Neuron (in vitro differentiated cells): ENCODE data around the gene SPOCK2.

Experiments used
- H2AFZ ChIP-seq: one replicate; pipeline ENCODE4 v1.6.1; 2013; ENCODE audit warnings: low read depth, mild to moderate bottlenecking, inconsistent platforms, low read length, moderate library complexity
- H3K27me3 ChIP-seq: one replicate; pipeline ENCODE4 v1.6.1; 2013; ENCODE audit warnings: low read length; ENCODE audit not compliant: insufficient read depth
- H3K36me3 ChIP-seq: one replicate; pipeline ENCODE4 v1.6.1; 2013; ENCODE audit warnings: low read length; ENCODE audit not compliant: insufficient read depth
- H3K4me1 ChIP-seq: one replicate; pipeline ENCODE4 v1.6.1; 2013; ENCODE audit warnings: low read length; ENCODE audit not compliant: insufficient read depth
- H3K4me3 ChIP-seq: 2 replicates; pipeline ENCODE4 v1.5.1; 2013; ENCODE audit warnings: mild to moderate bottlenecking, low read length, moderate library complexity
- H3K9me3 ChIP-seq: one replicate; pipeline ENCODE4 v1.6.1; 2013; ENCODE audit warnings: low read length

The SPOCK2 gene

DNA sequence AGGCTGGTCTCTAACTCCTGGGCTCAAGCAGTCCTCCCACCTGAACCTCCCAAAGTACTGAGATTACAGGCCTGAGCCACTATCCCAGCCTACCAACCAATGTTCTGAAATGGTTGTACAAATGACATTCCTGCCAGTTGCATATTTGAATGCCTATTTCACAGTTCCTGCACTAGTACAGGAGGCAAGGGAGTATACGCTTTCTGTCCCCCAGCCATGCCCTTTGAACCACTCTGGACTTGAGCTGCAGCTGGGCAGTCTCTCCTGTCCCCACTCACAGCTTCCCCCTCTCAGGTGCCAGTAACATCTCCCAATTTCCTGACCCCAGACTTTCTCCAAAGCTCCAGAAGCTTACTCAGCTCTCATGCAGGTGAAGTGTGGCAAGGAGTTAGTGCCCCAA lies 58.9 kb downstream of the SPOCK2 start:
- Histone ChIP-seq H3K36me3 (no peaks in the 10 kb centered on the region), H3K9me3 (no peaks in the 10 kb centered on the region), H3K27me3 (no peaks in the 10 kb centered on the region), H3K4me1 (peaks cover 11% of the 10 kb centered on the region), H2AFZ (no peak overlapping the region), H3K4me3 (no peak overlapping the region)

DNA sequence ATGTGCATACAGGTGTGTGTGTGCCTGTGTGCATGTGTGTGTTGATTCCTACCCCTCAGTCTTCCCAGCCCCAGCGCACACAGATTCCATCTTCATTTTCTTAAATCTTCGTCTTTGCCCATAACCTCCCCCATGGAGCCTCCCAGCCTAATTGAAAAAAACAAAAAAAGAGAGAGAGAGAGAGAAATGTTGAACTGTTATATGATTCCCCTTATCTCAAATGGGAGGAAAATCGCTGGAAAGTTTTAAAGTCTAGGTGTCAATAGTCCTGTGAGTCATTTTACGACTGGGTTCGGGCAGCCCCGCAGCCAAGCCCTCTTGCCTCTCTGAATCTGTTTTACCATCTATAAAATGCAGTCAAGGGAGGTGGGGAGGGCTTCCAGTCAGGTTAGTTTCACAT lies 60.9 kb downstream of the SPOCK2 start:
- Histone ChIP-seq H3K9me3 (no peaks in the 10 kb centered on the region), H3K4me1 (peaks cover 11% of the 10 kb centered on the region), H3K36me3 (no peaks in the 10 kb centered on the region), H2AFZ (no peak overlapping the region), H3K27me3 (no peaks in the 10 kb centered on the region), H3K4me3 (no peak overlapping the region)

- no peaks in the 10 kb centered on the region for H3K36me3 ChIP-seq
- H3K27me3 ChIP-seq = no peaks in the 10 kb centered on the region
- no peak overlapping the region for H3K4me3 ChIP-seq
- H2AFZ ChIP-seq = no peak overlapping the region
- no peaks in the 10 kb centered on the region for H3K9me3 ChIP-seq
- peaks cover 11% of the 10 kb centered on the region for H3K4me1 ChIP-seq
Observed at GRCh38 chr10:72026278-72027111, 61.9 kb downstream of the SPOCK2 start.

GRCh38 chr10:72025832-72026231 lies 62.5 kb downstream of the SPOCK2 start:
- H2AFZ ChIP-seq = no peak overlapping the region
- H3K4me1 ChIP-seq = peaks cover 11% of the 10 kb centered on the region
- no peaks in the 10 kb centered on the region for H3K27me3 ChIP-seq
- H3K4me3 ChIP-seq = no peak overlapping the region
- H3K36me3 ChIP-seq = no peaks in the 10 kb centered on the region
- H3K9me3 ChIP-seq = no peaks in the 10 kb centered on the region

GRCh38 chr10:72025400-72025799 lies 63.0 kb downstream of the SPOCK2 start:
- H3K36me3 ChIP-seq = no peaks in the 10 kb centered on the region
- no peak overlapping the region for H3K4me3 ChIP-seq
- H3K9me3 ChIP-seq = no peaks in the 10 kb centered on the region
- H3K4me1 ChIP-seq = peaks cover 9% of the 10 kb centered on the region
- no peaks in the 10 kb centered on the region for H3K27me3 ChIP-seq
- no peak overlapping the region for H2AFZ ChIP-seq

DNA sequence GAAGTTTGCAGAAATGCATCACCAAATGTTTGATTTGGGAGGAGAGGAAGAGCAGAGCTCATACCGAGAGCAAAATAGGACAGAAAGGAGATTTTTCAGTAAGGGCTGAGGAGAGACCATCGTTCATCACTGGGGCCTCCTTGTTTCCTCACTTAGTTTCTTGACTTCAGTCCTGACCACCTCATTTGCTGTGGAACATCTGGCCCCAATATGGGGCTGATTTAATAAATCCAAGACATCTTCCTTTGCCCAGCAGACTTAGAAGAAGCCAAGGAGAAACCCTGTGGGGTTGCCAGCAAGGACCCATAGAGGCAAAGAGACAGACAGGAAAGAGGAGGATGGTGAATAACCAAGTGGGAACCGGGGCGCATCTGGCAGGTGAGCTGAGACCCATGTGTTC lies 63.8 kb downstream of the SPOCK2 start:
- Histone ChIP-seq H3K9me3 (no peaks in the 10 kb centered on the region), H3K27me3 (no peaks in the 10 kb centered on the region), H3K4me1 (peaks cover 8% of the 10 kb centered on the region), H2AFZ (no peak overlapping the region), H3K4me3 (no peak overlapping the region), H3K36me3 (no peaks in the 10 kb centered on the region)

GRCh38 chr10:72022228-72022627 lies 66.1 kb downstream of the SPOCK2 start:
- Histone ChIP-seq H3K36me3 (no peaks in the 10 kb centered on the region), H3K4me3 (no peak overlapping the region), H3K27me3 (no peaks in the 10 kb centered on the region), H3K4me1 (peaks cover 8% of the 10 kb centered on the region), H3K9me3 (no peaks in the 10 kb centered on the region), H2AFZ (no peak overlapping the region)

DNA sequence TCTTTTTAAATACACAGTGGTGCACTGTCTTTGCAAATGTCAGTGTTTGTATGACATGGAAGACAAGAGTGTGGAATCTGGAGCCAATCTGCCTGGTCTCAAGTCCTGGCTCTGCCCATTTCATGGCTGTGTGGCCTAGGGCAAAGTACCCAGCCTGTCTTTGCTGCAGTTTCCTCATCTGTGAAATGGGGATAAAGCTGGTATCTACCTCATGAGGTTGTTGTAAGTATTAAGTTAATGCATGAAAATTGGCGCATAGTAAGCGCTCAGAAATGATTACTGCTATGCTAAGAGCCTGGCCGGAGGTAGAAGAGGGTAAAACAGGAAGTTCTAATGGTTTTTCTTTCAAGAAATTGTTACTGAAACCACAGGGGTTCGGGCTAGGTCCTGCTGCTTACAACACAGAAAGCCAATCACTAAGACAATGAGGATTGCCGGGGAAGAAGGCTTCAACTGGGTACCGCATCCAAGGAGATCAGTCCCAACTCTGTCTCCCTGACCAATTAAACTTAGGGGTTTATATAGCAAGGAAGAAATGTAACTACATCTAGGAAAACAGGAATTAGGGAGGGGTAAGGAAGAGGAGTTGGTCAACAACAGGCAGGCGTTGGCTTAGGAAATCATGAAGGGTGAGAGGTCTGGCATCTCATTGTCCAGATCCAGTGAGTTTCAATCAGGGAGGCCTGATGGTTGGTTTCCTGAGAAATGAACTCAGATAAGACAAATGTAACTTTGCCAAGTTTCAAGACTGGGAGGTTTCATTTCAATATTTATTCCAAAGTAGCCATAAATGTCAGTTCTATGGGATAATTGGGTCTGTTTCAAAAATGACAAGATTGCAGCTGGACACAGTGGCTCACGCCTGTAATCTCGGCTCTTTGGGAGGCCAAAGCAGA lies 67.2 kb downstream of the SPOCK2 start:
- Histone ChIP-seq H2AFZ (no peak overlapping the region), H3K9me3 (no peaks in the 10 kb centered on the region), H3K36me3 (no peaks in the 10 kb centered on the region), H3K4me1 (peaks cover 8% of the 10 kb centered on the region), H3K27me3 (no peaks in the 10 kb centered on the region), H3K4me3 (no peak overlapping the region)

DNA sequence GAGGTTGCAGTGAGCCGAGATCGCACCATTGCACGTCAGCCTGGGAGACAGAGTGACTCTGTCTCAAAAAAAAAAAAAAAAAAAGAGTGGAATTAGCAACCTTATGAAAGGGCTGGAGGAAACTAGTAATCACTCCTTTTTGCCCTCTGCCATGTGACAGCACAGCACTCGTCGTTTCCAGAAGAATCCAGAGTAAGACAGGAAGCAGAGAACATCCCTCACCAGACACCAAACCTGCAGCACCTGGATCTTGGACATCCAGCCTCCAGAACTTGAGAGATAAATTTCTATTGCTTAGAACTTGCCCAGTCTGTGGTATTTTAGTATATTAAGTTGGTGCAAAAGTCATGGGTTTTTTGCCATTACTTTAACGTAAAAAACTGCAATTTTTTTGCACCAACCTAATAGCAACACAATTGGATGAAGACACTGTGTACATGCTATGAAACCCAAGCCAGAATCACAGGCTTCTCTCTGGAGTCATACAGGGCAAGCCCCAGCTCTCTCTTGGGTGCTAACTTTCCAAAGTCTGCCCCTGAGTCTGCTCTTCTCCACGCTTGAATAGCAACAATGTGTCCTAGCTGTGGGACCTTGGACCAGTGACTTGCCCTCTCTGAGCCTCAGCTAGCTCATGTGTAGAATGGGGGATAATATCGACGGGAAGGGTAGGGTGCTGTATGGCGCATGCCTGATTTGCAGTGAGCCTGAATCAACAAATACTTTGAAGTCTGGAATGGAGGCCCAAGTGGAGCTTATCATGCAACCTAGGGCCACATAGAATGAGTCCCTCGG lies 69.1 kb downstream of the SPOCK2 start:
- Histone ChIP-seq H3K4me1 (no peaks in the 10 kb centered on the region), H3K9me3 (no peaks in the 10 kb centered on the region), H2AFZ (no peak overlapping the region), H3K27me3 (no peaks in the 10 kb centered on the region), H3K36me3 (no peaks in the 10 kb centered on the region), H3K4me3 (no peak overlapping the region)

- H3K4me3 ChIP-seq = no peak overlapping the region
- no peaks in the 10 kb centered on the region for H3K4me1 ChIP-seq
- no peaks in the 10 kb centered on the region for H3K36me3 ChIP-seq
- H3K9me3 ChIP-seq = no peaks in the 10 kb centered on the region
- H2AFZ ChIP-seq = no peak overlapping the region
- H3K27me3 ChIP-seq = no peaks in the 10 kb centered on the region
Observed at GRCh38 chr10:72016608-72017300, 71.6 kb downstream of the SPOCK2 start.

DNA sequence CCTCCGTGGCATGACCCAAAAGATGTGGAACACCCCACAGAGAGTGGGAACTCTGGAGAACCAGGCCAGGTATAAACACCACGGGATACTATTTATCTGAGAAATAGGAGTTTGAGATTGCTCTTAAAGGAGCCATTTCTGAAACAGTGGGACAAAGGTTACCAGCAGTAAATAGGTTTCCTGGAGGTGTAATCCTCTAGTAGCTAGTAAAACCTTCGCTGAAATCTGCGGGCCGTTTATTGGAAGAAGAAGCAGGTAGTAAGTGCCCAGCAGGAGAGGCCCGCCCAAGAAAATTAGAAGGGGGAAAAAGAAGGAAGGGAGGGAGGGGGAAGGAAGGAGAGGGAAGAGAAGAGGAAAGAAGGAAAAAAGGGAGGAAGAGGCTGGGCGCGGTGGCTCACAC lies 72.5 kb downstream of the SPOCK2 start:
- no peaks in the 10 kb centered on the region for H3K27me3 ChIP-seq
- H3K36me3 ChIP-seq = peaks cover 8% of the 10 kb centered on the region
- no peak overlapping the region for H3K4me3 ChIP-seq
- no peak overlapping the region for H2AFZ ChIP-seq
- H3K9me3 ChIP-seq = no peaks in the 10 kb centered on the region
- H3K4me1 ChIP-seq = no peaks in the 10 kb centered on the region

DNA sequence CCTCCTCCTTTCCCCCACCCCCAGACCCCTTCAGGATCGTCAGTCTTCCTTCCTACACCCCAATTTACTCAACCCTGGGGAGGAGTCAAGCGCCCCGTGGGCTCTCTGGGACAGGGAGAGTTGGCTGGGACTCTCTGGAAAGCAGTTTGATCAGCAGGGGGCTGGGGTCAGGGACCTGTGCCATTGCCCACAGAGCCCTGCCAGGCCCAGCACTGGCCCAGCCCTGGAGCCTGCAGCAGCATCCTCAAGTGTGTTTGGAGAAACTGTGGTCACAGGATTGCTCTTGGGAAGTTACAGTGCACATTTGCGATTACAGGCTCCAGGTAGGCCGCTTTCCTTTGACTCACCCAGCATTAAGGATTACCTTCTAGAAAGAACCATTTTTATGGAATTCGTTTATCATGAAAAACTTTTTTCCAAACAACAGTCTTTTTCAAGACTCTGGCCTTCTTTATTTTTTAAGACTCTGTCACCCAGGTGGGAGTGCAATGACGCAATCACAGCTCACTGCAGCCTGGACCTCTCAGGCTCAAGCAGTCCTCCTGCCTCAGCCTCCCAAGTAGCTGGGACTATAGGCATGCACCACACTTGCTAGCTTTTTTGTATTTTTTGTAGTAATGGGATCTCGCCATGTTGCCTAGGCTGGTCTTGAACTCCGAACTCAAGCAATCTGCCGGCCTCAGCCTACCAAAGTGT lies 73.4 kb downstream of the SPOCK2 start:
- Histone ChIP-seq H3K27me3 (no peaks in the 10 kb centered on the region), H3K4me1 (peaks cover 6% of the 10 kb centered on the region), H2AFZ (no peak overlapping the region), H3K9me3 (no peaks in the 10 kb centered on the region), H3K36me3 (peaks cover 8% of the 10 kb centered on the region), H3K4me3 (no peak overlapping the region)
